ENCODE measurements around the gene GALK2. TPM values are rescaled to one million over a fixed set of nuclear protein-coding genes. Genes with fewer than 3 reads are reported as not detected.

The GALK2 gene
- total and polyA plus RNA-seq, 2 of the 8 experiments (the other 6 are each of a cell fraction or from before 2014, with no cell fraction given): 8.7 to 16.1 TPM

DNA sequence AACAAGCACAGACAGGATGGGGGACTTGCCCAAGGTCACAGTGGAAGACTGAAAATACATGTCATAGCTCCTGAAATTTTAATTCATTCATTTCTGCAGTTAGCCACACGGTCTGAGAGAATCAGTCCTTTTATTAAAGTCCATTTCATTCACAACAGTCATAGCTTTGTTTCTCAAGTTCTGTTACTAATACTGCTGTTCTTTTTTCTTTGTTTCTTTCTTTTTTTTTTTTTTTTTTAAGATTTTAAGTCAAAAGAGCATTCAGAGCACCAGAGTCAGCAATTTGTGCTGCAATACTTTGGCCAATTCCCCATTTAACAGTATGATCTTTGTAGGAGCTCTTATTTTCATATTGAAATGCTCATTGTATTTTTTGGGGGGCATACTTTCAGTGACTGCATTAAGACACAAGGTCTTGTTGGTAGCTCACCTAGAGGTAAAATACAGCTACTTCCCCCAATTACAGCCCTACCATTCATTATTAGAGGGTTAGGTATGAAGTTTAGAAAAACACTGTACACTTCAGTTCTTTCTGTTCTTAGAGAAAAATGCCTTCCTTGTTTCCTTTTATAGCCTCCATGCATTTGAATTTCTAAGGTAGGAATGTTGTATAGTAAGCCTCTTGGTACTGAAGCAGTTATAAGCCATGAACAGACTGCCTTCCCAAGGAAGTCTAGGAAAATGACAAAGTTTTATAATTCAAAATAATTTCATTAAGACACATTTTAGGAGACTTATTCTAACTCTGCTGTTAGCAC, 9.6 kb downstream of the GALK2 start (continued):
- TF ChIP-seq CHD7 (IDR thresholded peaks at IDR 0.05; ENCODE audit: insufficient replicate concordance, low read length) (no peak), SRF (IDR thresholded peaks at IDR 0.05; ENCODE audit: low read depth, low read length) (no peak), POLR2A (IDR thresholded peaks at IDR 0.05; ENCODE audit: control extremely low read depth in 1 of 2, low read depth in 2 of 2, low read length in 2 of 2) (no peak), SUZ12 (IDR thresholded peaks at IDR 0.05; ENCODE audit: low read length) (no peak), ZNF274 (IDR thresholded peaks at IDR 0.05; ENCODE audit: borderline replicate concordance, extremely low read depth, low read length) (no peak), CTBP2 (IDR thresholded peaks at IDR 0.05; ENCODE audit: borderline replicate concordance, insufficient read depth, insufficient read length, low read length) (no peak), SP2 (IDR thresholded peaks at IDR 0.05; ENCODE audit: low read length) (no peak), EZH2 (IDR thresholded peaks at IDR 0.05; ENCODE audit: low read depth, low read length, severe bottlenecking) (no peak), JUND (IDR thresholded peaks at IDR 0.05; ENCODE audit: low read length) (no peak)
- TF ChIP-seq, protein P1, sequence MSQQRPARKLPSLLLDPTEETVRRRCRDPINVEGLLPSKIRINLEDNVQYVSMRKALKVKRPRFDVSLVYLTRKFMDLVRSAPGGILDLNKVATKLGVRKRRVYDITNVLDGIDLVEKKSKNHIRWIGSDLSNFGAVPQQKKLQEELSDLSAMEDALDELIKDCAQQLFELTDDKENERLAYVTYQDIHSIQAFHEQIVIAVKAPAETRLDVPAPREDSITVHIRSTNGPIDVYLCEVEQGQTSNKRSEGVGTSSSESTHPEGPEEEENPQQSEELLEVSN (IDR thresholded peaks at IDR 0.05): no peak

Measured in H1 (cell line).